NCI-H1048 (cell line): ENCODE results near the gene RASA4.
"Not testable (repeated sequence)": the region's sequence is repeated elsewhere in the genome, so short reads cannot be mapped to it uniquely, and the experiment has no call there.

Source experiments
- DNase-seq: peaks from one replicate; lab custom pipeline; 2025; lab: John Stamatoyannopoulos, UW

Gene RASA4

GRCh38 chr7:102604431-102605145 lies 12.0 kb downstream of the RASA4 start:
- not testable (repeated sequence) for DNase-seq

- not testable (repeated sequence) for DNase-seq
These were observed 14.2 kb downstream of the RASA4 start for GRCh38 chr7:102602317-102602716.

- not testable (repeated sequence) for DNase-seq
These were observed 16.9 kb downstream of the RASA4 start for GRCh38 chr7:102599699-102600098.

- DNase-seq, result not testable (repeated sequence)
These were observed 20.5 kb downstream of the RASA4 start for GRCh38 chr7:102596036-102596435.

GRCh38 chr7:102593637-102594334 lies 22.8 kb downstream of the RASA4 start:
- not testable (repeated sequence) for DNase-seq

- DNase-seq, result not testable (repeated sequence)
These were observed 24.0 kb downstream of the RASA4 start for GRCh38 chr7:102592477-102593019.

GRCh38 chr7:102589857-102590256 lies 26.7 kb downstream of the RASA4 start:
- DNase-seq, result not testable (repeated sequence)

GRCh38 chr7:102583495-102583894 lies 33.1 kb downstream of the RASA4 start:
- not testable (repeated sequence) for DNase-seq

GRCh38 chr7:102581722-102582121 lies 34.8 kb downstream of the RASA4 start:
- not testable (repeated sequence) for DNase-seq

GRCh38 chr7:102578486-102578885 lies 38.1 kb downstream of the RASA4 start:
- not testable (repeated sequence) for DNase-seq

- not testable (repeated sequence) for DNase-seq
These were observed 39.0 kb downstream of the RASA4 start for GRCh38 chr7:102577315-102578240.

- DNase-seq, result not testable (repeated sequence)
These were observed 40.2 kb downstream of the RASA4 start for GRCh38 chr7:102576363-102576762.

- not testable (repeated sequence) for DNase-seq
These were observed 41.9 kb downstream of the RASA4 start for GRCh38 chr7:102574607-102575006.

- not testable (repeated sequence) for DNase-seq
These were observed 44.0 kb downstream of the RASA4 start, which contains the start of gene POLR2J3 for GRCh38 chr7:102572261-102573239. TSS of gene POLR2J3 (minus strand) at chr7:102572583. CDS start at chr7:102572521, 62 bp downstream.

GRCh38 chr7:102568620-102569019 lies 47.9 kb downstream of the RASA4 start:
- DNase-seq, result not testable (repeated sequence)

GRCh38 chr7:102550808-102551422 lies 65.6 kb downstream of the RASA4 start, which contains the start of gene SPDYE2:
TSS of gene SPDYE2 (plus strand) at chr7:102551226. CDS start at chr7:102553256, 2,030 bp downstream.
- DNase-seq, result not testable (repeated sequence)

GRCh38 chr7:102546353-102546752 lies 70.2 kb downstream of the RASA4 start:
- not testable (repeated sequence) for DNase-seq

GRCh38 chr7:102545288-102545687 lies 71.3 kb downstream of the RASA4 start:
- not testable (repeated sequence) for DNase-seq

GRCh38 chr7:102544372-102544771 lies 72.2 kb downstream of the RASA4 start:
- DNase-seq, result not testable (repeated sequence)

- not testable (repeated sequence) for DNase-seq
These were observed 73.0 kb downstream of the RASA4 start, which contains the start of gene UPK3BL2 for GRCh38 chr7:102543596-102543995. TSS of gene UPK3BL2 (minus strand) at chr7:102543696. CDS start at chr7:102543636, 60 bp downstream.
